GM12864 (cell line): ENCODE measurements around the gene NUP210L.

Source experiments
- DNase-seq: peaks from one replicate; pipeline ENCODE4 v3.0.0-alpha.2; 2011; ENCODE audit warnings: low read depth
- H3K4me3 ChIP-seq: 2 replicates; pipeline ENCODE4 v1.5.1; 2011; ENCODE audit warnings: mild to moderate bottlenecking, low read depth, low read length, control low read depth
- TF ChIP-seq, protein P1 (sequence below): IDR thresholded peaks from 2 replicates; pipeline ENCODE4 v1.5.1; 2011; ENCODE audit warnings: low read depth, mild to moderate bottlenecking, moderate library complexity, low read length, control low read depth, inconsistent platforms; ENCODE audit errors: missing control alignments

Gene NUP210L

DNA sequence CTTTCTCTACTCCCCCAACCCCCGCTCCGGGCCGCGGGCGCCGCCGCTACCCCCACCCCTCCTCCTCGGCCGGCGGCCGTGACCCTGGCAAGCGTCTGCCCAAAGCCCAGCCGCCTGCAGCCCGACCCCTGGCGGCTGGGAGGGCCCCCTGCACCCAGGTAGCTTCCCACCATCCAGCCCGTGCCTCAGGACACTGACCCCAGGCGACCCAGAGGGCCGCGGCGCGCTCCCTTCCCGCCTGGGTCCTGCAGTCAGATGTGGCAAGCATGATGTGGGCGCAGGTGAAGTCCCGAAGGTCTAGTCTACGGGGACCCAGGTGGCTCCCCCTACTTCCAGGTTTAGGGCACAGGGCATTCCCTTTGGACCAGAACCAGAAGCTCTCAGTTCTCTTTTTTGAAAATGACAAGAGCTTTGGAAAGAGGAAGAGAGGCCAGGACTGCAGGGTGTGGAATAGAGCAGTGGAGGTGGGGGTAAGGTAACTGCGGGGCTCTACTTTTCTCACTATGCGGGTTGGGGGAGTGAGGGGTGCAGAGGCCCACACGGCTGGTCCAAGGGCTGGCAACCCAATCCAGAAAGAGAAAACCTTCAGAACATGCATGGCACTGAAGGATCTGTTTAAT, 208.1 kb downstream of the NUP210L start, which contains the start of gene DENND4B:
Gene DENND4B (minus strand): TSS at position 97 of the 620 bp plus-strand sequence. CDS start 2,344 bp downstream, outside the sequence.
- no peak for DNase-seq
- TF ChIP-seq, protein P1, sequence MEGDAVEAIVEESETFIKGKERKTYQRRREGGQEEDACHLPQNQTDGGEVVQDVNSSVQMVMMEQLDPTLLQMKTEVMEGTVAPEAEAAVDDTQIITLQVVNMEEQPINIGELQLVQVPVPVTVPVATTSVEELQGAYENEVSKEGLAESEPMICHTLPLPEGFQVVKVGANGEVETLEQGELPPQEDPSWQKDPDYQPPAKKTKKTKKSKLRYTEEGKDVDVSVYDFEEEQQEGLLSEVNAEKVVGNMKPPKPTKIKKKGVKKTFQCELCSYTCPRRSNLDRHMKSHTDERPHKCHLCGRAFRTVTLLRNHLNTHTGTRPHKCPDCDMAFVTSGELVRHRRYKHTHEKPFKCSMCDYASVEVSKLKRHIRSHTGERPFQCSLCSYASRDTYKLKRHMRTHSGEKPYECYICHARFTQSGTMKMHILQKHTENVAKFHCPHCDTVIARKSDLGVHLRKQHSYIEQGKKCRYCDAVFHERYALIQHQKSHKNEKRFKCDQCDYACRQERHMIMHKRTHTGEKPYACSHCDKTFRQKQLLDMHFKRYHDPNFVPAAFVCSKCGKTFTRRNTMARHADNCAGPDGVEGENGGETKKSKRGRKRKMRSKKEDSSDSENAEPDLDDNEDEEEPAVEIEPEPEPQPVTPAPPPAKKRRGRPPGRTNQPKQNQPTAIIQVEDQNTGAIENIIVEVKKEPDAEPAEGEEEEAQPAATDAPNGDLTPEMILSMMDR: peak; percentile 86
- peak within 1 kb of the TSS; percentile 78 for H3K4me3 ChIP-seq

DNA sequence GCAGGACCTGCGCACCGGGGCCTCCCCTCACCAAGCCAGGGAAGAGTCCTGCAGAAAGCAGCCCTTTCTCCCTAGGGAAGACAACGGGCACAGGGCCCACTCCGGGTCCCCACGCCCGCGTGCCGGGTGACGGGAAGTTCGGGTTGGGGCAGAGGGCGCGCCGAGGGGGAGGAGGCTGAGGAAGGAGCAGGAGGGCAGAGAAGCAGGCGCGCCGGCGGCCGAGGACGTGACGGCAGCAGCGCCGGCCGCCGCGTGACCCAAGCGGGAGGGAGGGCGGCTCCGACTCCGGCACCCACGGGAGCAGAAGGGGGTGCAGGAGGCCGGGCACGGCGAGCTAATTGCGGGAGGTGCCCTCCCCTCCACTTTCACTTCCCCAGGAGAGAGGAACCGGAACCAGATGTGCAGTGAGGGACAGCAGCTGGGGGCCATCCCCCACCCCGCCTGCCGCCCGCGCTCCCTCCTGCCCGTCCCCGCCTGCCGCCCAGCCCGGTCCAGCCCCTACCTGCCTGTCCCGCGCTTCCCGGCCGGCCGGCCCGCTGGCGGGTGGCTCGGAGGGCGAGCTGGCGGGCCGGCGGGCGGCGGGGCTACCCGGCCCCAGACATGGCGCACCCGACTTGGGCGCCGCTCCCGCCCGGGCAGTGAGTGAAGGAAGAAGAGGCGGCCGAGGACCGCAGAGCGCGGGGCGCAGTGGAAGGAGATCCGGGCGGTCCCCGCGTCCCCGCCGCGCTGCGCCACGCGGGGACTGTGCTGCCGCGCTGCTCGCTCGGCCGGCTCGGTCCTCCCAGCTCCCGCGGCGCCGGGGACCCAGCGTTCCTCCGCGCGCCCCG, 208.9 kb downstream of the NUP210L start:
- DNase-seq: peak; percentile 86
- TF ChIP-seq, protein P1: no peak
- peak overlapping the region; percentile 78 for H3K4me3 ChIP-seq

DNA sequence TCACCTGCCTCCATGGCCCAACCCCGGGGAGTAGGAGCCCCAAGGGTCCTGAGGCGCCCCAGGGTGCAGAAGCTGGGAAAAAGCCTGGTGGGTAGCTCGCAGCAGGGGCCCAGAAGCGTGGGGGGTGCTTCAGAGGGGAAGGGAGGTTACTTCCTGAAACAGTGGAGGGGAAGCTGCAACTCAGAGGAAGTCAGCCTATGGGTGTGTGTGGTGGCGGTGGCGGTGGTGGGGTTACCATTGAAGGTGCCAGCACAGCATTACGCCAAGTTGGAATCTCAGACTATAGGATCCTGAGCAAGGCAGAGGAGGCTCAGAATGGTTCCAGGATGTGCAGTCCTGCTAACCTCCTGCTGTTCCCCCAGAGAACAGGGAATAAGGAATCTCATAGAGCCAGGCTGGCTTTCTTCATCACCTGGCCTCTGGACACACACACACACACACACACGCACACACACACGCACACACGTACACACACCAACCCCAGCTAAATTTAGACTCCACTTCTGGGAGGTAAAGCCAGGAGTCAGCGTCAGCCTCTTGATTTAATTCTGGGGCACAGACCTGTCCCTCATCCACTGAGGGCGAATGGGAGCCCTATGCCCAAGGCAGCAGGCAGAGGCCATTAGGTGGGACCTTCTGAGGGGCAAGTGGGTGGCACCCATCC, 209.6 kb downstream of the NUP210L start:
- DNase-seq: no peak
- TF ChIP-seq, protein P1: no peak
- peak overlapping the region; percentile 78 for H3K4me3 ChIP-seq

DNA sequence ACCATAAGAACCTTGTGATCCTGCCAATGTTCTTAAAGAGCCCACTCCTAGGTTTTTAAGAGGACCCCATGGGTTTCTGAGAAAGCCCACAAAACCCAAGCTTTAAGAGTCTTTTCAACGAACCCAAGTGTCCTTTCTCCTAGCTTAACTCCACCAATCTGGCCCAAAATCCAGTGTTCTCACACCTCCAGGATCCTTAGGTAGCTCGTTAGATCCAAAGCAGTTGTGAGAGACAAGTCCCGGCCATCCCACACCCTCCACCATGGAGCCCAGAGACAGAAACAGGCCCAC, 210.1 kb downstream of the NUP210L start:
- TF ChIP-seq, protein P1: no peak
- H3K4me3 ChIP-seq: peak overlapping the region; percentile 78
- DNase-seq: no peak

DNA sequence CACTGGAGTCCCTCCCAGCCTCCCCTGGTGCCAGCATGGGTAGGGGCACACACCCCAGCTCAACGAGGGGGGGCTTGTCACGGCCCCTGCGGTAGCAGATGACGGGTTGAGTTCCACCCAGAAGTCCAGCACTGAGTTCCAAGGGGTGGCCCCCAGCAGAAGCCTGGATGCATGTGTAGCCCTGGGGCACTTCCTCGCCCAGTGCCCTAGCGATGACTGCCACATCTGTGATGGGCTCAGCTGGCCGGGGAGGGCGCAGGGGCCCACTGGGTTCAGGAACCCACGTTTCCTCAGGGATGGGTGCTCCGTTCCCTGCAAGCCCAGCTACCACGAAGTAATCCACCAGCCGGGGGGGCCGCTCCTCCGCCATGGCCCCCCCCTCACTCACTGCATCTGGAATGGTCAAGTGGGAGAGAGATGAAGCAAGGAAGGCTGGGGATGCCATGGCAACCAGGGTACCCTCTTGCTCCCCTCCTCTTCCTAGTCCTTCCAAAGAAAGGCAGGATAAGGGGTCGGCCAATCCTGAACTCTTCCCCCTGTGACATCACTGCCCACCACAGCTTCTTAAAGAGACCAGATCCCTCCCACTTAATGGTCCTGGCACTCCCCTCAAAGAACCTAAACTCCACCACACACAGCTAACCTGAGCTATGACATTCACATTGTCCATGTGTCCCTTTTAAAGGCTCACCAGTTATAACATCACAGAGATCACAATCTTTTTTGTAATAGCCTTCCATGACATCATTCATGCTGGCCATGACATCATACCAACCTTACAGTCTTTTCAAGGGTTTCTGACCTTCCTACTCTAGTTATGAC, 210.7 kb downstream of the NUP210L start:
- DNase-seq: no peak
- TF ChIP-seq, protein P1: no peak
- peak overlapping the region; percentile 78 for H3K4me3 ChIP-seq

DNA sequence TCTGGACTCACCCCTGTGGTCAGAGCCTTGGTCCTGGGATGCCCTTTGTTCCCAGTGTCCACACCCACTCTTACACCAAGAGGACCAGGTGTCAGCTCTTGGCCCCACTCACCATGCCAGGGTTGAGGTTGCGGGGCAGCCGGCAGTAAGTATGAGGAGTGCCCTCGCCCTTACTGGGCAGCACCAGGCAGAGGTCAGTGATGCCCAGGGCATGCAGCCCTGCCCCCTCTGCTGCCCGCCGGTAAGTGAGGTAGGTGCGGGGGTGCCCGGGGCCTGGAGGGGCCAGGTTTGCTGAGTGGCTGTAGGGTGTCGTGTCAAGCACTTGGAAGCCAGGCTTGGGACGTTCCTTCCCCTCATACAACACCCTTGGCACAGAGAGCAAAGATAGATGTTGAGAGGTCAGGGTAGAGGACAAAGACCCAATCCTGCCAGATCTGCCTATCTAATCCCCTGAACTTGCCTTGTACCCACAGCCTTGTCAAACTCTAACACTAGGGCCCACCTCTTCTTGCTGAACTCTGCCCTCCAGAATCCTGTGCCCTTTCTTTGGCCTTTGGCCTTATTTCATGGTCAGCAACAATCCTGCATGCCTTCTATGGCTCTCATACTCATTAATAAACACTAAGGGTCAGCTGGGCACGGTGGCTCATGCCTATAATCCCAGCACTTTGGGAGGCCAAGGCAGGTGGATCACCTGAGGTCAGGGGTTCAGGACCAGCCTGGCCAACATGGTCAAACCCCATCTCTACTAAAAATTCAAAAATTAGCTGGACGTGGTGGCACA, 211.9 kb downstream of the NUP210L start:
- H3K4me3 ChIP-seq: no peak overlapping the region
- TF ChIP-seq, protein P1: no peak
- DNase-seq: no peak
